GM18907 (cell line): Measurements from ENCODE around the gene ABL2.
"Not testable (repeated sequence)": the region's sequence is repeated elsewhere in the genome, so short reads cannot be mapped to it uniquely, and the experiment has no call there.

Experiments used
- ATAC-seq: cut with Tn5 transposase; IDR thresholded peaks from one replicate; pipeline ENCODE4 v1.9.1; 2021; ENCODE audit warnings: mild to moderate bottlenecking, moderate library complexity; ENCODE audit not compliant: unreplicated experiment

The ABL2 gene

GRCh38 chr1:179137617-179138255, 91.7 kb downstream of the ABL2 start:
- ATAC-seq: no peak

- not testable (repeated sequence) for ATAC-seq
Observed at GRCh38 chr1:179135707-179136106, 93.8 kb downstream of the ABL2 start.

- ATAC-seq: not testable (repeated sequence)
Observed at GRCh38 chr1:179135168-179135567, 94.3 kb downstream of the ABL2 start.

- ATAC-seq: peak; percentile 95
Observed at GRCh38 chr1:179129702-179130473, 99.6 kb downstream of the ABL2 start.

- no peak for ATAC-seq
Observed at GRCh38 chr1:179128520-179128919, 101.0 kb downstream of the ABL2 start.

- no peak for ATAC-seq
Observed at GRCh38 chr1:179127163-179127895, 102.1 kb downstream of the ABL2 start.

GRCh38 chr1:179126338-179127060, 103.0 kb downstream of the ABL2 start:
- no peak for ATAC-seq

- ATAC-seq: no peak
Observed at GRCh38 chr1:179124873-179125272, 104.6 kb downstream of the ABL2 start.

- no peak for ATAC-seq
Observed at GRCh38 chr1:179121159-179121938, 108.1 kb downstream of the ABL2 start.

- ATAC-seq: no peak
Observed at GRCh38 chr1:179120736-179121135, 108.7 kb downstream of the ABL2 start.

GRCh38 chr1:179119513-179119912, 110.0 kb downstream of the ABL2 start:
- no peak for ATAC-seq

- no peak for ATAC-seq
Observed at GRCh38 chr1:179115181-179115580, 114.3 kb downstream of the ABL2 start.

- ATAC-seq: no peak
Observed at GRCh38 chr1:179108644-179109043, 120.8 kb downstream of the ABL2 start.

GRCh38 chr1:179107706-179108629, 121.5 kb downstream of the ABL2 start:
- ATAC-seq: no peak

- no peak for ATAC-seq
Observed at GRCh38 chr1:179105393-179105792, 124.1 kb downstream of the ABL2 start.

GRCh38 chr1:179104611-179105250, 124.7 kb downstream of the ABL2 start:
- ATAC-seq: no peak

- no peak for ATAC-seq
Observed at GRCh38 chr1:179103999-179104398, 125.5 kb downstream of the ABL2 start.

GRCh38 chr1:179101566-179101965, 127.9 kb downstream of the ABL2 start:
- no peak for ATAC-seq

- ATAC-seq: no peak
Observed at GRCh38 chr1:179099891-179100290, 129.6 kb downstream of the ABL2 start.
